ENCODE data around the gene SPAG4.

The SPAG4 gene

DNA sequence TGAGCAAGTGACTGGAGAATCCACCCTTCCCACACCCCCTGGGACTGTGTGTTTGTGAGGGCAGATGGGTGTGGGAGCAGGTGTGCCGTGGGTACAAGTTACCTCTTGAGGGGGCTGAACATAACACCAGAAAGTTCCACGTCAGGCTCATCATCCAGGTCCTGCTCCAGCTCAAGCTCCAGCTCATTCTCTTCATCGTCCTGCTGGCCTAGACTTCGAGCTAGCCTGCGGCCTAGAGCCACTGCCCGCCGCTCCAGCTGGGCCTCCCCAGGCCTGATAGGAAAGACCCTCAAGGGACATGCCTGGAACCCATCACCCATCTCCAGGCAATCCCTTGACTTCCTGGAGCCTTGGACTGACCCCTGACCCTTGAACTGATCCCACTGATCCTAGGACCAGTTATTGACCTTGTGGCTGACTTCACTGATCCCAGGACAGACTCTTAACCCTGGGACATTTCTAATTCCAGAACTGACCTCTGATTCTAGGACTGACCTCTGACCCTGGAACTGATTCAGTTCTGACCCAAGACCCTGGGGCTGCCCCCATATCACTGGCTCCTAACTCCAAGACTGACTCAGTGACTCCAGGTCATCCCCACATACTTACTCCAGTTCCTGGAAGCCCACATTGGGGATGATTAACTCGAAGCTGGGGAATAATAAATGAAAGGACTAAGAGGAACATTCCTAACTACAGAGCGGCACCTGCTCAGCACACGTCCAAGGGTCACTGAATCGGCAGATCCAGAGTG, 11.8 kb upstream of the SPAG4 start:
- Histone ChIP-seq H3K27me3 (peaks cover 44% of the 10 kb centered on the region), H3K4me1 (ENCODE audit: control insufficient read depth in 1 of 2, insufficient read depth in 1 of 2, low read depth in 1 of 2, low read length in 1 of 2) (peaks cover 16 to 17% of the 10 kb centered on the region in 2 experiments), H3K27ac (no peak overlapping the region), H3K36me3 (no peaks in the 10 kb centered on the region), H3K4me3 (ENCODE audit: low read depth in 1 of 2, low read length in 1 of 2) (no peak overlapping the region), H3K9me3 (no peaks in the 10 kb centered on the region)
- TF ChIP-seq, protein P1, sequence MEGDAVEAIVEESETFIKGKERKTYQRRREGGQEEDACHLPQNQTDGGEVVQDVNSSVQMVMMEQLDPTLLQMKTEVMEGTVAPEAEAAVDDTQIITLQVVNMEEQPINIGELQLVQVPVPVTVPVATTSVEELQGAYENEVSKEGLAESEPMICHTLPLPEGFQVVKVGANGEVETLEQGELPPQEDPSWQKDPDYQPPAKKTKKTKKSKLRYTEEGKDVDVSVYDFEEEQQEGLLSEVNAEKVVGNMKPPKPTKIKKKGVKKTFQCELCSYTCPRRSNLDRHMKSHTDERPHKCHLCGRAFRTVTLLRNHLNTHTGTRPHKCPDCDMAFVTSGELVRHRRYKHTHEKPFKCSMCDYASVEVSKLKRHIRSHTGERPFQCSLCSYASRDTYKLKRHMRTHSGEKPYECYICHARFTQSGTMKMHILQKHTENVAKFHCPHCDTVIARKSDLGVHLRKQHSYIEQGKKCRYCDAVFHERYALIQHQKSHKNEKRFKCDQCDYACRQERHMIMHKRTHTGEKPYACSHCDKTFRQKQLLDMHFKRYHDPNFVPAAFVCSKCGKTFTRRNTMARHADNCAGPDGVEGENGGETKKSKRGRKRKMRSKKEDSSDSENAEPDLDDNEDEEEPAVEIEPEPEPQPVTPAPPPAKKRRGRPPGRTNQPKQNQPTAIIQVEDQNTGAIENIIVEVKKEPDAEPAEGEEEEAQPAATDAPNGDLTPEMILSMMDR (IDR thresholded peaks at IDR 0.05) = no peak

DNA sequence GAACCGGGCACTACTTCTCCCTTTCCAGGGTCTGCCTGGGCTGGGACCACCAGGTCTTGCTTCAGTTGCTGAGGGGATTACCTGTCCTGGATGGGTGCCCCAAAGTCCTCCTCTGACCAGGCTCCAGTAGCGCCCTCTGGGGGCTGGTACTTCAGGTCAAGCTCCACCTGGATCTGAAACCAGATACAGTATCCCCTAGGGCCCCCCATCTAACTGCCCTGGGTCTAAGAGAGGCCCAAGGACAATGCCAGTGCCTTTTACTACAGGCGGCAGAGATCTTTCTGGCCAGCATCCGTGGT, 11.2 kb upstream of the SPAG4 start:
- Histone ChIP-seq H3K27me3 (peaks cover 38% of the 10 kb centered on the region), H3K4me3 (ENCODE audit: low read depth in 1 of 2, low read length in 1 of 2) (no peak overlapping the region), H3K9me3 (no peaks in the 10 kb centered on the region), H3K27ac (no peak overlapping the region), H3K36me3 (no peaks in the 10 kb centered on the region), H3K4me1 (ENCODE audit: control insufficient read depth in 1 of 2, insufficient read depth in 1 of 2, low read depth in 1 of 2, low read length in 1 of 2) (peaks cover 16 to 17% of the 10 kb centered on the region in 2 experiments)
- TF ChIP-seq, protein P1 (IDR thresholded peaks at IDR 0.05) = no peak

DNA sequence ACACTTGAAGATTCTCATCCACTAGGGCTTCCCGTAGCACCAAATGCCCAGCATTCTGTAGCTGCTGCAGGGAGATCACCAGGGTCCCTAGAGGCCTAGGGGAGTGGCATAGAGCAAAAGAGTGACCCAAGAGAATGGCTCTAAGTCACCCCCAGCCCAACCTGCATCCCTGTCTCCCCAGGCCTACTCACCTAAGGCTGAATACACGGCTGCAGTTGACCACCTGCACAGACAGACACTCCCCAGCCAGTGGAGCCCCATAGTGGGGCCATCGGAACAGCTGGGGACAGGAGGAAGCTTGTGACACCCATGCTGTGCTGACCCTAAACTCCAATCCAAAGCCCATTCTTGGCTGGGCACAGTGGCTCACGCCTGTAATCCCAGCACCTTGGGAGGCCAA, 9.5 kb upstream of the SPAG4 start:
- H3K9me3 ChIP-seq = no peaks in the 10 kb centered on the region
- H3K27ac ChIP-seq = no peak overlapping the region
- peaks cover 10 to 11% of the 10 kb centered on the region in 2 experiments for H3K4me1 ChIP-seq (ENCODE audit: control insufficient read depth in 1 of 2, insufficient read depth in 1 of 2, low read depth in 1 of 2, low read length in 1 of 2)
- TF ChIP-seq, protein P1 (IDR thresholded peaks at IDR 0.05) = no peak
- H3K36me3 ChIP-seq = no peaks in the 10 kb centered on the region
- H3K27me3 ChIP-seq = peaks cover 21% of the 10 kb centered on the region
- no peak overlapping the region for H3K4me3 ChIP-seq (ENCODE audit: low read depth in 1 of 2, low read length in 1 of 2)

DNA sequence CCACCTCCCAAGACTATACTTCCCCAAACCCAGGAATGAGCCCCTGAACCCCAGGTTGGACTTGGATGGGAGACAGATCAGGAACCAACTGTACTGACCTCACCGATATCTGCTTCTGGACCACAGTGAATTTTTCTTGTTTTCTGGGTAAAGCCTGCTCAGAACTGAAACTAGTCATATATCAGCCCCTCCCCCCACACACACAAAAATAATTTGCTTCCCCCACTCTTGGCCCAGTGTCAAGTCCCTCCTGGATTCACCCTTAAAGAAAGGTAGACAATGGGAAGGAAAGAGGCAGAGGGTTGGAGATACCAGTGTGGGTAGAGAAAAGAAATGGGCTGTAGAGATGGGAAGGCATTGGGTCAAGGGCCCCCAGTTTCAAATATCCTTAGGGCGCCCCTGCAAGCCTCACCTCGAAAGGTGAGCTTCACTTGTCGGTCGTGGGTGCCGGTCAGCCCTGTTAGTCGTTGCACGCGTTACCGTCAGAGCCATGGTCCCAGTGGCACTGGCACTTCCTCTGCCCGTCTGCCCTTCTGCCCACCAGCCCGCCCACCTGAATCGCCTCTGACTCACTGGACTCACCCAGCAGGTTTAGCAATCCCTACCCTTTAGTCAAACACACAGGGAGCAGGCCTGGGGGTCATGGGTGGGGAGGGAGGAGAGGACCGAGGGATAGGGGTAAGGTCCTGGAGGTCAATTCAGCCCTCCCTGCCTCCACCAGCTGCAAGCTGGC, 8.5 kb upstream of the SPAG4 start:
- Histone ChIP-seq H3K27ac (no peak overlapping the region), H3K4me1 (ENCODE audit: control insufficient read depth in 1 of 2, insufficient read depth in 1 of 2, low read depth in 1 of 2, low read length in 1 of 2) (peaks cover 0 to under 1% of the 10 kb centered on the region in 2 experiments), H3K4me3 (ENCODE audit: low read depth in 1 of 2, low read length in 1 of 2) (no peak overlapping the region), H3K27me3 (peaks cover 11% of the 10 kb centered on the region), H3K9me3 (no peaks in the 10 kb centered on the region), H3K36me3 (no peaks in the 10 kb centered on the region)
- TF ChIP-seq, protein P1 (IDR thresholded peaks at IDR 0.05) = no peak

DNA sequence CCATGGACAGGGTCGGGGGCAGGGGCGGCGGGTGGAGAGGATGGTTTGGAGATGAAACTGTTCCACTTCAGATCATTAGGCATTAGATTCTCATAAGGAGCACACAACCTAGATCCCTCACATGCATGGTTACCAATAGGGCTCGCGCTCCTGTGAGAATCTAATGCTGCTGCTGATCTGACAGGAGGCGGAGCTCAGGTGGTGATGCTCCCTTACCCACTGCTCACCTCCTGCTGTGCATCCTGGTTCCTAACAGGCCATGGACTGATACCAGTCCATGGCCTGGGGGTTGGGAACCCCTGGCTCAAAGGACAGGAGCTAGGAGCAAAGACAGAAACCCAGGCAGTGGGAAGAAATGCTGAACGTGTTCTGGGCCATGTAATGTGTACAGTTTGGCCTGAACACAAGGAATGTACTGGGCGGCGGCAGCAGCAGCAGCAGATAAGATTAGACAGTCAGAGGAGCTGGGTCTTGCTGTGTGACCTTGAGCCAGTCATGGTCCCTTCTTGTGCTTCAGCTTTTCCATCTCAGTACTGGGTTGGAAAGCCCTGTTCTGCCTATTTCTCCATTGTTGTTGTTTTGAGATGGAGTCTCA, 4.7 kb upstream of the SPAG4 start:
- Histone ChIP-seq H3K27ac (no peak overlapping the region), H3K4me1 (ENCODE audit: control insufficient read depth in 1 of 2, insufficient read depth in 1 of 2, low read depth in 1 of 2, low read length in 1 of 2) (peaks cover 6 to 7% of the 10 kb centered on the region in 2 experiments), H3K27me3 (no peaks in the 10 kb centered on the region), H3K9me3 (no peaks in the 10 kb centered on the region), H3K36me3 (no peaks in the 10 kb centered on the region), H3K4me3 (ENCODE audit: low read depth in 1 of 2, low read length in 1 of 2) (no peak overlapping the region)
- TF ChIP-seq, protein P1 (IDR thresholded peaks at IDR 0.05) = no peak
